Kidney glomerular epithelial cell (primary cell): ENCODE data around the gene USP32.
"Not testable (repeated sequence)": the region's sequence is repeated elsewhere in the genome, so short reads cannot be mapped to it uniquely, and the experiment has no call there.

Source experiments
- DNase-seq: peaks from one replicate; lab custom pipeline; 2025; lab: John Stamatoyannopoulos, UW

The USP32 gene

GRCh38 chr17:60229188-60229802, 162.6 kb downstream of the USP32 start:
- DNase-seq, result no peak

- not testable (repeated sequence) for DNase-seq
Observed at GRCh38 chr17:60227276-60227675, 164.7 kb downstream of the USP32 start.

- DNase-seq, result no peak
Observed at GRCh38 chr17:60224064-60224463, 167.9 kb downstream of the USP32 start.

GRCh38 chr17:60223456-60223855, 168.5 kb downstream of the USP32 start:
- DNase-seq, result no peak

- DNase-seq, result not testable (repeated sequence)
Observed at GRCh38 chr17:60218774-60219173, 173.2 kb downstream of the USP32 start.

- not testable (repeated sequence) for DNase-seq
Observed at GRCh38 chr17:60215895-60216294, 176.0 kb downstream of the USP32 start.

- not testable (repeated sequence) for DNase-seq
Observed at GRCh38 chr17:60211282-60211681, 180.7 kb downstream of the USP32 start.

GRCh38 chr17:60208302-60208701, 183.6 kb downstream of the USP32 start:
- not testable (repeated sequence) for DNase-seq

GRCh38 chr17:60205782-60206181, 186.2 kb downstream of the USP32 start:
- DNase-seq, result not testable (repeated sequence)

- DNase-seq, result not testable (repeated sequence)
Observed at GRCh38 chr17:60198630-60199029, 193.3 kb downstream of the USP32 start.

- not testable (repeated sequence) for DNase-seq
Observed at GRCh38 chr17:60194141-60194540, 197.8 kb downstream of the USP32 start.

- DNase-seq, result no peak
Observed at GRCh38 chr17:60193482-60193881, 198.5 kb downstream of the USP32 start.

GRCh38 chr17:60193032-60193431, 198.9 kb downstream of the USP32 start:
- not testable (repeated sequence) for DNase-seq

- not testable (repeated sequence) for DNase-seq
Observed at GRCh38 chr17:60190032-60190431, 201.9 kb downstream of the USP32 start.

GRCh38 chr17:60188759-60189158, 203.2 kb downstream of the USP32 start:
- no peak for DNase-seq

- peak; percentile 68 for DNase-seq
Observed at GRCh38 chr17:60186846-60187745, 204.8 kb downstream of the USP32 start.

- not testable (repeated sequence) for DNase-seq
Observed at GRCh38 chr17:60186372-60186771, 205.6 kb downstream of the USP32 start.

GRCh38 chr17:60180380-60180779, 211.6 kb downstream of the USP32 start:
- DNase-seq, result not testable (repeated sequence)

GRCh38 chr17:60178180-60178579, 213.8 kb downstream of the USP32 start:
- DNase-seq, result not testable (repeated sequence)

- DNase-seq, result not testable (repeated sequence)
Observed at GRCh38 chr17:60176763-60177162, 215.2 kb downstream of the USP32 start.

GRCh38 chr17:60174767-60175166, 217.2 kb downstream of the USP32 start:
- DNase-seq, result not testable (repeated sequence)

- DNase-seq, result no peak
Observed at GRCh38 chr17:60174035-60174434, 217.9 kb downstream of the USP32 start.

- DNase-seq, result no peak
Observed at GRCh38 chr17:60173304-60173819, 218.6 kb downstream of the USP32 start.
